ENCODE results near the gene ACAD11.
"Not testable (repeated sequence)": the region's sequence is repeated elsewhere in the genome, so short reads cannot be mapped to it uniquely, and the experiment has no call there.

Gene ACAD11

GRCh38 chr3:132605374-132605792 is 54.2 kb downstream of the ACAD11 start:
- DNase-seq = no peak
- no peak for TF ChIP-seq GATA1 (IDR thresholded peaks at IDR 0.05; ENCODE audit: low read depth, low read length)
- TF ChIP-seq POLR2A (IDR thresholded peaks at IDR 0.05; ENCODE audit: low read length) = no peak

DNA sequence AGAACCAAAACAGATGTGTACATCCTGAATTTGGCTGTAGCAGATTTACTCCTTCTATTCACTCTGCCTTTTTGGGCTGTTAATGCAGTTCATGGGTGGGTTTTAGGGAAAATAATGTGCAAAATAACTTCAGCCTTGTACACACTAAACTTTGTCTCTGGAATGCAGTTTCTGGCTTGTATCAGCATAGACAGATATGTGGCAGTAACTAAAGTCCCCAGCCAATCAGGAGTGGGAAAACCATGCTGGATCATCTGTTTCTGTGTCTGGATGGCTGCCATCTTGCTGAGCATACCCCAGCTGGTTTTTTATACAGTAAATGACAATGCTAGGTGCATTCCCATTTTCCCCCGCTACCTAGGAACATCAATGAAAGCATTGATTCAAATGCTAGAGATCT is 59.0 kb downstream of the ACAD11 start:
- DNase-seq = not testable (repeated sequence)

DNA sequence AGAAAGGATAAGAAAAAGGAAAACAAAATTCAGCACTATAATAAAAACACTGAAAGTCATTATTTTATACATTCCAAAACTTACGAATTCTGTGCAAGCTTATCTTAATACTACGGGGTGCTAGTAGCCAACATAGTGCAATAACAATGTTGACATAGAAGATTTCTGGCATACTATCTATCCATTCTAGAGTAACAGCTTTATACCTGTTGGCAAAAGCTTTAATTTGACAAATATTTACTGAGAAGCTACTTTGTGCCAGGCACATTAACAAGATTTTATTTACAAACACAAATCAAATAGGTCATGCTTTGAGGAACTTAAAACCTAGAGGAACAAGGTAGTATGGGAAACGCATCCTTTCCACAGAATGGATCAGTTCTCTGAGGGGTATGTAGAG is 61.4 kb downstream of the ACAD11 start:
- TF ChIP-seq GATA1 (IDR thresholded peaks at IDR 0.05; ENCODE audit: low read depth, low read length) (no peak), POLR2A (IDR thresholded peaks at IDR 0.05; ENCODE audit: low read length) (no peak)
- no peak for DNase-seq

GRCh38 chr3:132597660-132598059 is 61.9 kb downstream of the ACAD11 start:
- TF ChIP-seq GATA1 (IDR thresholded peaks at IDR 0.05; ENCODE audit: low read depth, low read length) (no peak), POLR2A (IDR thresholded peaks at IDR 0.05; ENCODE audit: low read length) (no peak)
- DNase-seq = no peak

- DNase-seq = no peak
- TF ChIP-seq POLR2A (IDR thresholded peaks at IDR 0.05; ENCODE audit: low read length) (no peak), GATA1 (IDR thresholded peaks at IDR 0.05; ENCODE audit: low read depth, low read length) (no peak)
Measured at GRCh38 chr3:132596816-132597433, 62.7 kb downstream of the ACAD11 start, which contains the start of gene ACKR4. ACKR4 (plus strand) TSS chr3:132597270; CDS start chr3:132600398, 3,128 bp downstream.

- no peak for DNase-seq
- no peak for TF ChIP-seq GATA1 (IDR thresholded peaks at IDR 0.05; ENCODE audit: low read depth, low read length)
- TF ChIP-seq POLR2A (IDR thresholded peaks at IDR 0.05; ENCODE audit: low read length) = no peak
Measured at GRCh38 chr3:132596326-132596725, 63.3 kb downstream of the ACAD11 start.

- TF ChIP-seq GATA1 (IDR thresholded peaks at IDR 0.05; ENCODE audit: low read depth, low read length) = no peak
- TF ChIP-seq POLR2A (IDR thresholded peaks at IDR 0.05; ENCODE audit: low read length) = no peak
- no peak for DNase-seq
Measured at GRCh38 chr3:132595014-132595413, 64.6 kb downstream of the ACAD11 start.

GRCh38 chr3:132594498-132594897 is 65.1 kb downstream of the ACAD11 start:
- no peak for DNase-seq
- TF ChIP-seq GATA1 (IDR thresholded peaks at IDR 0.05; ENCODE audit: low read depth, low read length) = no peak
- no peak for TF ChIP-seq POLR2A (IDR thresholded peaks at IDR 0.05; ENCODE audit: low read length)

GRCh38 chr3:132593947-132594323 is 65.7 kb downstream of the ACAD11 start:
- TF ChIP-seq GATA1 (IDR thresholded peaks at IDR 0.05; ENCODE audit: low read depth, low read length) = no peak
- TF ChIP-seq POLR2A (IDR thresholded peaks at IDR 0.05; ENCODE audit: low read length) = no peak
- DNase-seq = no peak

DNA sequence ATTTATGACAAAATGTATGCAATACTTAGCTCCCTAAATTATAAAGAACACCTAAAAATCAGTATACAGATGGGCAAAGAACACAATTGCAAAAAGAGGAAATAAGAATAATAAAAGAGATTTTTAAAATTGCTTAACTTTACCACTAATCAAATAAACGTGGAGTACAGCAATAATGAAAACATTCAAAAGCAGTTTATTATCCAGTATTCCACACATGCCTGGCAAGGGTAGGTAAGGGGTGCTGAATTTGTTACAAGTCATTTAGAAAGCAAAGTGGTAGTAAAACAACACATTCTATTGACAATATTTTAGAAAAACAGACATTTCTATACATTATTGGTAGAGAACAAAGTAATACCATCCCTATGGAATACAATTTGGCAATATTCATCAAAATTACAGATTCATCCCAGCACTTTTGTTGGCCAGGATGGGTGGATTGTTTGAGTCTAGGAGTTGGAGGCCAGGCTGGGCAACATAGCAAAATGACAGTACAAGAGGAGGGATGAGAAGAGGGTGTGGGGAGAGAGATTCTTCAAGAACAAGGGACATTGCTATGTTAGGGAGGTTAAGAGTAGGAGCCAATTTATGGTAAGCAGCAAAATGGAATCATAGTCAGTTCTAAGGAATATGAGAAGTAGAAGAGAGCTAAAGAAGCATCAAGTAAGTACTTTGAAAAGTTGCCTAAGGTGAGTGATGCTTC is 66.2 kb downstream of the ACAD11 start:
- TF ChIP-seq POLR2A (IDR thresholded peaks at IDR 0.05; ENCODE audit: low read length) = no peak
- no peak for TF ChIP-seq GATA1 (IDR thresholded peaks at IDR 0.05; ENCODE audit: low read depth, low read length)
- no peak for DNase-seq

- no peak for DNase-seq
- TF ChIP-seq GATA1 (IDR thresholded peaks at IDR 0.05; ENCODE audit: low read depth, low read length) = no peak
- TF ChIP-seq POLR2A (IDR thresholded peaks at IDR 0.05; ENCODE audit: low read length) = no peak
Measured at GRCh38 chr3:132592216-132592615, 67.4 kb downstream of the ACAD11 start.

- no peak for DNase-seq
Measured at GRCh38 chr3:132587401-132587800, 72.2 kb downstream of the ACAD11 start.

DNA sequence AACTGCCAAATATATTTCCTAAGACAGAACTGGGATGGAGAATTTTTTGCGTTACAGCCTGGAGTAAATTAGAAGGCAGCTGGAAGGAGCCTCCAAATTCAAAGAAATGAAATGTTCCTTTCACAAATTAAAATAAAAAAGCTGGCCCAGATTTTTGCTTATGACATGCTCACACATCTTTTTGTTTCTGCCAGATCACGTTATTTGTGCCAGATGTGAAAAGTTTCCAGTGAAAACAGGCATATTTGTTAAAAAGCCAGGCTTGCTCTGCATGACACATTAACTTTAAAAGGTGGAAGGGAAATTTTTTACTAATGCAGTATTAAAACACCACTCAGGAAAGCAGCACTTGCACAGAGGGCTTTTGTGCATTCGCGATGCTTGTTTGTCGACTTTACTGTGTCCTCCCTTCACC is 85.8 kb downstream of the ACAD11 start:
- DNase-seq = no peak
- no peak for TF ChIP-seq POLR2A (IDR thresholded peaks at IDR 0.05; ENCODE audit: low read length)
- TF ChIP-seq GATA1 (IDR thresholded peaks at IDR 0.05; ENCODE audit: low read depth, low read length) = no peak

More at GRCh38 chr3:132587401-132587800, 72.2 kb downstream of the ACAD11 start:
- TF ChIP-seq GATA1 (IDR thresholded peaks at IDR 0.05; ENCODE audit: low read depth, low read length) (no peak), POLR2A (IDR thresholded peaks at IDR 0.05; ENCODE audit: low read length) (no peak)

- DNase-seq = no peak
Measured at GRCh38 chr3:132570016-132570415, 89.6 kb downstream of the ACAD11 start.

GRCh38 chr3:132569580-132569979 is 90.0 kb downstream of the ACAD11 start:
- TF ChIP-seq POLR2A (IDR thresholded peaks at IDR 0.05; ENCODE audit: low read length) (no peak), GATA1 (IDR thresholded peaks at IDR 0.05; ENCODE audit: low read depth, low read length) (no peak)
- DNase-seq = no peak

More at GRCh38 chr3:132570016-132570415, 89.6 kb downstream of the ACAD11 start:
- TF ChIP-seq GATA1 (IDR thresholded peaks at IDR 0.05; ENCODE audit: low read depth, low read length) (no peak), POLR2A (IDR thresholded peaks at IDR 0.05; ENCODE audit: low read length) (no peak)
